ENCODE data around the gene SLC18A2. TPM values are rescaled to one million over a fixed set of nuclear protein-coding genes. Genes with fewer than 3 reads are reported as not detected.

Gene SLC18A2
- total and polyA plus RNA-seq, 10 of the 15 experiments (the other 5 are each of a cell fraction or from before 2014, with no cell fraction given) = 0.06 to 1.1 (median 0.25) TPM; not detected in 5

GRCh38 chr10:117241541-117242462 is 888 bp downstream of the SLC18A2 start:
- H3K4me1 ChIP-seq (ENCODE audit: control insufficient read depth, insufficient read depth, low read length) = no peaks in the 10 kb centered on the region
- WGBS (ENCODE audit: insufficient coverage, insufficient replicate concordance, low lambda C conversion rate, missing lambda C conversion rate) = under 1% methylated on average over 50 of the region's 56 CpGs
- ChIA-PET RAD21 (ENCODE audit: unreplicated experiment) (no interaction called here), POLR2A (no interaction called here), SMC1A (ENCODE audit: uncharacterized antibody, unreplicated experiment) (no interaction called here), CTCF (interaction anchor here (0.8 kb wide), 1 partner anchor 25 kb away, joined by 3 read pairs; no protein-coding TSS in a partner anchor)
- H3K79me2 ChIP-seq (ENCODE audit: control insufficient read depth, insufficient read depth, low read length) = no peaks in the 10 kb centered on the region
- no peak overlapping the region for H3K4me2 ChIP-seq (ENCODE audit: control insufficient read depth, insufficient read depth)
- no peaks in the 10 kb centered on the region for H4K20me1 ChIP-seq (ENCODE audit: control insufficient read depth, insufficient read depth)
- no peak for DNase-seq (ENCODE audit: low read depth, low spot score)
- peaks cover 0 to 2% of the 10 kb centered on the region in 2 experiments; a peak in 1 of 4 replicates for H3K27me3 ChIP-seq (replicated peaks in 1 of 2; ENCODE audit: control insufficient read depth in 2 of 2, insufficient read depth in 2 of 2, low read length in 1 of 2)
- intact Hi-C loops (cut with micrococcal nuclease; ENCODE audit: unreplicated experiment) = no loop called here
- no peak overlapping the region for H3K4me3 ChIP-seq
- H3K9ac ChIP-seq (ENCODE audit: control insufficient read depth, insufficient read depth, low read length) = no peak overlapping the region
- no peaks in the 10 kb centered on the region for H3K9me3 ChIP-seq (replicated peaks; ENCODE audit: control insufficient read depth, insufficient read depth, low read length)
- no TSS peak for BruUV-seq (replicated peaks)
- TF ChIP-seq MLLT1 (IDR thresholded peaks at IDR 0.05) (no peak), SUZ12 (IDR thresholded peaks at IDR 0.05; ENCODE audit: unreplicated experiment) (peak; percentile 17), NBN (IDR thresholded peaks at IDR 0.05) (no peak), CBFB (IDR thresholded peaks at IDR 0.05; ENCODE audit: low read depth) (no peak)
- no peak overlapping the region for H2AFZ ChIP-seq (ENCODE audit: control insufficient read depth, low read depth, low read length)
- no peak overlapping the region for H3K27ac ChIP-seq (ENCODE audit: control insufficient read depth, insufficient read depth)
- no peak for ATAC-seq
- in situ Hi-C loops (cut with MboI) = no loop called here
- FAIRE-seq = no peak
- H3K36me3 ChIP-seq (ENCODE audit: control insufficient read depth in 2 of 2, insufficient read depth in 2 of 2, low read length in 1 of 2) = no peaks in the 10 kb centered on the region

GRCh38 chr10:117242463-117242832 is 1.5 kb downstream of the SLC18A2 start:
- H3K4me3 ChIP-seq = no peak overlapping the region
- in situ Hi-C loops (cut with MboI) = no loop called here
- DNase-seq (ENCODE audit: low read depth, low spot score) (no peak), ATAC-seq (no peak), FAIRE-seq (no peak)
- CTCF ChIA-PET = interaction anchor here (0.8 kb wide), 1 partner anchor 25 kb away, joined by 3 read pairs; no protein-coding TSS in a partner anchor
- intact Hi-C loops (cut with micrococcal nuclease; ENCODE audit: unreplicated experiment) = no loop called here
- no peaks in the 10 kb centered on the region for H3K9me3 ChIP-seq (replicated peaks; ENCODE audit: control insufficient read depth, insufficient read depth, low read length)
- H3K4me1 ChIP-seq (ENCODE audit: control insufficient read depth, insufficient read depth, low read length) = no peaks in the 10 kb centered on the region
- POLR2A ChIA-PET = no interaction called here
- H4K20me1 ChIP-seq (ENCODE audit: control insufficient read depth, insufficient read depth) = no peaks in the 10 kb centered on the region
- RAD21 ChIA-PET (ENCODE audit: unreplicated experiment) = no interaction called here
- no peak overlapping the region for H2AFZ ChIP-seq (ENCODE audit: control insufficient read depth, low read depth, low read length)
- WGBS (ENCODE audit: insufficient coverage, insufficient replicate concordance, low lambda C conversion rate, missing lambda C conversion rate) = 68% methylated on average over 8 of the region's 8 CpGs
- H3K27ac ChIP-seq (ENCODE audit: control insufficient read depth, insufficient read depth) = no peak overlapping the region
- peaks cover 0 to 2% of the 10 kb centered on the region in 2 experiments; a peak in 1 of 4 replicates for H3K27me3 ChIP-seq (replicated peaks in 1 of 2; ENCODE audit: control insufficient read depth in 2 of 2, insufficient read depth in 2 of 2, low read length in 1 of 2)
- H3K4me2 ChIP-seq (ENCODE audit: control insufficient read depth, insufficient read depth) = no peak overlapping the region
- H3K79me2 ChIP-seq (ENCODE audit: control insufficient read depth, insufficient read depth, low read length) = no peaks in the 10 kb centered on the region
- no peaks in the 10 kb centered on the region for H3K36me3 ChIP-seq (ENCODE audit: control insufficient read depth in 2 of 2, insufficient read depth in 2 of 2, low read length in 1 of 2)
- SMC1A ChIA-PET (ENCODE audit: uncharacterized antibody, unreplicated experiment) = no interaction called here
- BruUV-seq (replicated peaks) = no TSS peak
- no peak overlapping the region for H3K9ac ChIP-seq (ENCODE audit: control insufficient read depth, insufficient read depth, low read length)
- TF ChIP-seq NR2C2 (IDR thresholded peaks at IDR 0.05; ENCODE audit: borderline replicate concordance, control insufficient read depth, insufficient read length, low read depth) (no peak), IRF3 (IDR thresholded peaks at IDR 0.05) (no peak), DPF2 (IDR thresholded peaks at IDR 0.05) (no peak), EP300 (IDR thresholded peaks at IDR 0.05; ENCODE audit: borderline replicate concordance in 1 of 2, control insufficient read depth in 1 of 2, low read depth in 2 of 2, low read length in 2 of 2) (no peak), SUPT20H (IDR thresholded peaks at IDR 0.05; ENCODE audit: borderline replicate concordance, control insufficient read depth, low read depth, low read length) (no peak), ZNF384 (IDR thresholded peaks at IDR 0.05; ENCODE audit: borderline replicate concordance, low read depth, low read length) (no peak), POLR2AphosphoS2 (IDR thresholded peaks at IDR 0.05; ENCODE audit: low read depth, low read length) (no peak), GATAD2B (conservative IDR thresholded peaks at IDR 0.05; ENCODE audit: low read depth) (no peak), CBFB (IDR thresholded peaks at IDR 0.05; ENCODE audit: low read depth) (no peak), MTA2 (IDR thresholded peaks at IDR 0.05; ENCODE audit: low read depth) (no peak), SMC3 (IDR thresholded peaks at IDR 0.05; ENCODE audit: borderline replicate concordance, low read length) (no peak)

Data from GM12878 (cell line).